Activated CD4-positive, alpha-beta T cell treated with anti-CD3 and anti-CD28 coated beads, Interleukin-2, amount 50 U/mL, for 16 hours (primary cell): ENCODE data around the gene PCBP1.
"Not testable (repeated sequence)": the region's sequence is repeated elsewhere in the genome, so short reads cannot be mapped to it uniquely, and the experiment has no call there.

Experiments used
- DNase-seq: peaks from one replicate; pipeline ENCODE4 v3.0.0-alpha.2; 2020

PCBP1 gene

DNA sequence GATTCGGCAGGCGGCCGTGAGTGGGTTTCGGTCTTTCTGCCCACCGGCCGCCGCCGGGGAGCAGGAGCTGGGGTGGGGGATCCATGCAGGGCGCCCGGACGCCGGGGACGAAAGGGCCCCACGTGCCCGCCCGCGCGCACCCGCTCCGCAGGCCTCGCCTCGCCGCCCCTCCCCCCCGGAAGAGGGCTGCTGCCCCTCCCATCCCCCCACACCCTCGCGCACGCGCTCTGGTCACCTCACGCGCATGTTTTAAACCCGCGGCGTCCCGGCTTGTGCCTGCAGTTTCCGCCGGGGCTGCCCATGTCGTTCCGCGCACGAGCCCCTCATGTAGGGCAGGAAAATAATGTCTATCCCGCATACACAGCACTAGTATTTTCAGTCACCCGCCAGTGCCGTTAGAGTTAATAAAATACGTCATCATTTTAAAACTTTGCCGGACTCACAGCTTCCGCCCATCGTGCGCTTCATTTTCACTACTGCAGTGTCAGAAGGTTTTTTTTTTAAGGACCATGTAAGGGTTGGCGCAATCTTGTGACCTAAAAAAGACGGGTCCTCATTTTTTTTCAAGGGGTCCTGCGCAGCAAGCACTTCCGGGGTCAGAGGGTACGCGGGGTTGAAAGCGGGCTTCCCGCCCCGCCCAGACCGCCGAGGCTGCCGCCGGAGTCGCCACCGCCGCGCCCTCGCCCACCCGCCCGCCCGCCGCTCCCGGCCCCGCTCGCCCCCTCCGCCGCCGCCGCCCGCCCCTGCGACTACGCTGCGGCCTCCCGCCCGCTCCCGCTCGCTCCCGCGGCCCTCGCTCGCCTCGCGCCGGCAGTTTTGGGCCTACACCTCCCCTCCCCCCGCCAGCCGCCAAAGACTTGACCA lies at the start of gene PCBP1:
TSS of gene PCBP1 (plus strand) at position 640 of the 864 bp plus-strand sequence. CDS start 267 bp downstream, outside the sequence.
- peak; percentile 96 for DNase-seq

DNA sequence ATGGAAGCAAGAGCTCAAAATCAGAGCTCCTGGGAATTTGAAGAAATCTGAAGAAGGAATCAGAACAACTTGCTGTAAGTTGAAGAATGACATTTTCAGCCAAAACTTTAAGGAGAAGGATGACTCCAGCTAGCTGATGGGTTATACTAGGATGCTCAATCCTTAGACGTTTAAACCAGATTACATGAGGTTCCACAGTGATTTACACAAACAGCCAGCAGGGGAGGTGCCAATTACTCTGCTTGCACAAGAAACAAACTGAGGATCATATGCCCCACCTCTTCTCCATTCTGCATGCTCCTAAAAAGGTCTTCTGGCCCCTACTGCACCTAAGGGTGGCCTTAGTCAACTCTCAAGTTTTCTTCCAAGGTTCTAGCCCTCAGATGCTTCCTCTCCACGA lies 47.9 kb upstream of the PCBP1 start:
- DNase-seq: no peak

DNA sequence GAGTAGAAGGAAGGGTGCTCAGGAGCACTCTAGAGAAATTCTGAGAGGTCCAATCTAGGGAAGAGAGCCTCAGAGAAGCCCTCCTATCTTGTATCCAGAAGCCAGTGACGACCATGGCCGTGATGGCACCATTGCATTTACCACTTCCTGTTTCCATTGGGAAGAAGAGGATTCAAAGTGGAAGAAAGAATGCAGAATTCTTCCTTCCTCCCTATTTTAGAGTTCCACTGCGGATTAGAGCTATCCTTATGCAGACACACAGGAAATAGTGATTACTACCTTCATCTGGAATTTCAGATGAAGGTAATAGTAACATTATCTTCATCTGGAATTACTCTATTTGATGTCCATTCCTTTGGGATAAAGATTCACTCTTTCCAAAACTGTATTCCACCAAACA lies 45.6 kb upstream of the PCBP1 start:
- no peak for DNase-seq

DNA sequence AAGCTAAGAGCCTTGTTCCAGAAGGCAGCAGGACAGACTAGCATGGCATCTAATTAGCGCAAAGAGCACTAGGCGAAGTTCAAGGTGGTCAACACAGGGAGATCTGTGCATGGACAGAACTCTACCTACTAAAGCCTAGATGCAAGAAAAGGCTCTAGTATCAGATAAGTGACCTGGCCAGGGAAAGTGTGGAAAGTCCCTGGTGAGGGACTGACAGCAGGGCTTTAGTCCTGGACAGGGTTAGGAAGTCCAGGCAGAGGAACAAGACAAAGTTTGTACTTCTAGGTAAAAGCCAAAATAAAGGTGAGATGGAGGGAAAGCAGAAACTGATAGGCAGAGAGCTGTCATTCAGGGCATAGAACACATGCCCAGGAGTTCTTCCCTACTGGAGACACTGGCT lies 45.0 kb upstream of the PCBP1 start:
- DNase-seq: no peak

DNA sequence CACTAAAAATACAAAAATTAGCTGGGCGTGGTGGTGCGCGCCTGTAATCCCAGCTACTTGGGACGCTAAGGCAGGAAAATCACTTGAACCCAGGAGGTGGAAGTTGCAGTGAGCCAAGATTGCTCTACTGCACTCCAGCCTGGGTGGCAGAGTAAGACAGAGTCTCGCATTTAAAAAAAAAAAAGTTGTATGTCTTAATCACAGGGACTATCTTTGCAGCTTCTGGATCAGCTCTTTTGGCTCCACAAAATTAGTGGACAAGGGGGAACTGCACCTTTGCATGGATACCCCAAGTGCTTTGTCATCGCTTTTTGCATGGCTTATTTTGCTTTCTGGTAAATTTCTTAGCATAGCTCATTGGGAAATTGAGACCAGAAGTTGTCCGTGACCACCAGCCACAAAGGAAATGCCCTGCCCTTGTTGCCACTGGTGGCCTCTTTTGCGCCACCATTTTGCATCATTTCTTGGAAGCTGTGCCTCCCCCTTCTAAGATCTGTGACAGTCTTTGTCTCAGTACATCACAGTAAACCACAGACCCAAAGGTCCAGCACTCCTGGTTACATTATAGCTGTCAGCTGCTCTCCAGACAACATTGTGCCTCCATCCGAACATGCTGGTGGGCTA lies 43.9 kb upstream of the PCBP1 start:
- peak; percentile 67 for DNase-seq

DNA sequence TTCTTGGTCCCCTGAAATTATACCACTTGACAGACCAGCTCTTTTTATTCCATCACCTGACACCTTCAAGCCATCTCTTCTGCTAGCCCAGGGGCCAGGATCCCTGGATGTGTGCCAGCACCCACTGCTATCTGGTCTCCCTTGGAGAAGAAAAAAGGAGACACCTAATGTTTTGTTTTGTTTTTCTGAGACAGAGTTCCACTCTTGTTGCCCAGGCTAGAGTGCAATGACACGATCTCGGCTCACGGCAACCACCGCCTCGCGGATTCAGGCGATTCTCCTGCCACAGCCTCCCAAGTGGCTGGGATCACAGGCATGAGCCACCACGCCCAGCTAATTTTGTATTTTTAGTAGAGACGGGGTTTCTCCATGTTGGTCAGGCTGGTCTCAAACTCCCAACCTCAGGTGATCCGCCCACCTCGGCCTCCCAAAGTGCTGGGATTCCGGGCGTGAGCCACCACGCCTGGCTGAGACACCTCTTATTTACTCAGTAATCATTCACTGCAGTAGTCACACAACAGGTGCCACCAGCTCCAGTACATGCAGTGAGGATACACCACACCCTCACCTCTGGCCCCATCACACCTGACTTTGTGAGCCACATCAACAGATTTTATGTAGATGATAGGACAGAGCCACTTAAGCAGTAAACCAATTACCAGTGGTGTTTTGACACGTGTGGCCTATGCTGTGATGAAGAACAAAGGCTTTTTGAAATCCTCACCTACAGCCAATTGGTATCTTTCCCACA lies 42.8 kb upstream of the PCBP1 start:
- no peak for DNase-seq

DNA sequence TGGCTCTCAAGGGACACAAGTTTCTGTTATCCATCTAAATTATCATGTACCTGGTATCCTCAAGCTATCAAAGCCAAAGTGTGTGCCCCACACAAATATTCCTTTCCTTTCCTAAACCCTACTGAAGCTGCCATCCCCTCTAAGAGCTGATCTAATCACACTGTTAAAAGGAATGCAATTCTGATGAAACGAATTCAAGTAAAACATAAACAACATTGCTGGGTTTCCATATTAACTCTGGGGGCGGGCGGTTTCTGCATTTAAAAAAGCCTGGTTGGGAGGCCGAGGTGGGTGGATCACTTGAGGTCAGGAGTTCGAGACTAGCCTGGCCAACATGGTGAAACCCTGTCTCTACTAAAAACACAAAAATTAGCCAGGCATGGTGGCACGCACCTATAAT lies 41.9 kb upstream of the PCBP1 start:
- no peak for DNase-seq

DNA sequence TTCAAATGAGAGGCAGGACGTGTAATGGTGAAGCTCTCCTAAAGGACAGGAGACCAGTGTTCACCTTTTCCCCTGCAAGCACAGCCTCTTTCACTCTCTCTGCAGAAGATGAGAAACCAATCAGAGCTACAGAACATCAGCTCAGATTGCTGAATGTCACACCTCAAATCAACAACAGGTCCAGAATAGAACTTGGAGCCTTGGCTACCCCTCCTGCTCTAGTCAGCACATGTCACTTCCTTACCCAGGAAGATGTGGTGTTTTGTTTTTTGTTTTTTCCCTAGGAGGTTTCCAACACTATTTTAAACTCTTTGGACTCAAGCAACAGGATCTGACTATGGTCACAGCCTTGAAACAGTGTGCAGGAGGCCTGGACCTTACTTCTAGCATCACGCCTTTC lies 41.3 kb upstream of the PCBP1 start:
- no peak for DNase-seq

DNA sequence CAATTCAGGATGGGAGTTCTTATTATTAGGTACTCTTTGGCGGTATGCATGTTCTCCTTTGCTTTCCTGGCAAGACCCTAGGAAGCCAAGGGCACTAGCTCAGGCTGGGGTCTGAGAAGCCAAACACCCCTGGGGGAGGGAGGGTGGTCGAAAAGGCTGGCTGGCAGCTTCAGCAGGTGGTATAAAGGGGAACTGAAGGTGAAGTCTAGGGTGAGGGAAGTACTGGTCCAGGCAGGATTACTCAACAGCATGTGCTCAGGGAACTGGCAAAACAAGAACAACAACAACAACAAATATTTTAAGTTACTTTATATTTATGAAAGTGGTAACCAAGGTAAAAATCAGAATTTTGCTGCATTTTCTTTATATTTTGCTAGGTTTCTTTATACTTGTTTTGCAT lies 40.7 kb upstream of the PCBP1 start:
- DNase-seq: no peak

DNA sequence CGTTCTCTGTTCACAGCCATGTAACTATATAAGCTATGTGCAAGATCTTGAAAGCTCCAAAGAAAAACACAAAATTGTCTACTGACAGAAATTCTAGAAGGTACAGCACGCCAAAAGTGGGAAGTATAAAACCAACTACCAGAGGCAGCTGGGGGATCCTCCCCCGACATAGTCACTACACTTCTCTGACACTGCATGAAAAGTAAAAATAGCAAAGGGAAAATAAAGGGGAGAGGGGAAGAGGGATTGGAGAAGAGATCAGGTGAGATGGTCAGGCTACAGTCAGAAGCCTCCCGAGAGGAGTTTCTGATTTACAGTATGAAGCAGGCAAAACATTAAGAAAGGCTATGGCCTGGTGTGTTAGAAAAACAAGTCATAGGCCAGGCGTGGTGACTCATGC lies 39.8 kb upstream of the PCBP1 start:
- no peak for DNase-seq

DNA sequence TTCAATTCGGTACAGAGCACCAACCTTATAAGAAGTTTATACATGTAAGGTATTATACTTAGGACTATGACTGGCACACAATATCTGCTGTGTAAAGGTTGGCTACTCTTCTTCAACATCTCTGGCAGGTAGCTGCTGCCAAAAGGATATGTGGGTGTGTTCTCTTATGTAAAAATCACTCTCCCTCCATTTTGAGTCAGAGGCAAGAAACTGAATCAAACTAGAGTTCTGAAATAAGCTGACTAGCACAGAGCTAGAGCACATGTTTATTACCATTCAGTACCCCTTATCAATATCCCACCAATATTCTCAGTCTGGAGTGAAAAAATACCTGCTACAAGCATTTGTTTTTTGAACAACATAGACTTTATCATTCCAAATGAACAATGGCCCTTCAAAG lies 38.0 kb upstream of the PCBP1 start:
- no peak for DNase-seq

DNA sequence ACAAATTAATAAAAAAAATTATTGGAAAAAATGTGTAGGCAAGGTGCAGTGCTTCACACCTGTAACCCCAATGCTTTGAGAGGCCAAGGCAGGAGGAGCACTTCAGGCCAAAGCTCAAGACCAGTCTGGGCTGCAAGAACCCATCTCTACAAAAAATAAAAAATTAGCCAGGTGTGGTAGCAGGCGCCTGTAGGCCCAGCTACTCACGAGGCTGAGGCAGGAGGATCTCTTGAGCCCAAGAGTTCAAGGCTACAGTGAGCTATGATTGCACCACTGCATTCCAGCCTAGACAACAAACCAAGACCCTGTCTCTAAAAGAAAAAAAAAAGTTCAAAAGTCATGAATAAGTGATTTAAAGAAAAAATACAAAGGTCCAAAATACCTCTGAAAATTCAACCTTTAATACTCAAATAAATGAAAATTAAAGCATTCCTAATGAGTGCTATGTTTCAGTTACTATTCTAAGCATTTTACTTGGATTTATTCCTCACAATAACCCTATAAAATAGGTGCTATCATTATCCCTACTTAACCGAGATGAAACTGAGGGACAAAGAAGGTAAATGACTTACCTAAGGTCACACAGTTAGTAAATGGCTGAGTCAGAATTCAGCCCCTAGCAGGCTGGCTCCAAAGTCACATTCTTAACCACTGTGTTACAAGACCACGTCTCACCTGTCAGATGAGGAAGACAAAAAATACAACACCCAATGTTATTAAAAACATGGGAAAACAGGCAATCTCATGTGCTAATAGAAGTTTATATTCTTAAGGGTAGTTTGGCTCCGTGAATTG lies 36.4 kb upstream of the PCBP1 start:
- DNase-seq: no peak

DNA sequence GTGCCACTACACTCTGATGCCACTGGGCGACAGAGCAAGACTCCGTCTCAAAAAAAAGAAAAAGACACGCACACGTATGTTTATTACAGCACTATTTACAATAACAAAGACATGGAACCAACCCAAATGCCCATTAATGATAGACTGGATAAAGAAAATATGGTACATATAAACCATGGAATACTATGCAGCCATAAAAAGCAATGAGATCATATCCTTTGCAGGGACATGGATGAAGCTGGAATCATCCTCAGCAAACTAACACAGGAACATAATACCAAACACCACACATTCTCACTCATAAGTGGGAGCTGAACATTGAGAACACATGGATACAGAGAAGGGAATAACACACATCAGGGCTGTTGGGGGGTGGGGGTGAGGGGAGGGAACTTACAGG lies 32.0 kb upstream of the PCBP1 start:
- DNase-seq: not testable (repeated sequence)

DNA sequence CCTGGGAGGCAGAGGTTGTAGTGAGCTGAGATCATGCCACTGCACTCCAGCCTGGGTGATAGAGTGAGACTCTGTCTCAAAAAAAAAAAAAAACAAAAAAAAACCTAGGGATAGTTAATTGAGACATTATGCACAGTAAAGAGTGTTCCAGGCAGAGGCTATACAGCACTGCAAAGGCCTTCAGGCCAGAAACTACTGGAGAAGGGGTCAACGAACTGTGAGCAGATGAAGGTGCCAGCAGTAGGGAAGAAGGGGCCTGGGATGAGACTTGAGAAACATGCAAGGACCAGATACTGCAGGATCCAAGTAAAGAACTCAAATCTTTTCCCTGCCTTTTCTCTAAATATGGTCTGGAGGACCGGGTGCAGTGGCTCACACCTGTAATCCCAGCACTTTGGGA lies 26.0 kb upstream of the PCBP1 start:
- DNase-seq: no peak

DNA sequence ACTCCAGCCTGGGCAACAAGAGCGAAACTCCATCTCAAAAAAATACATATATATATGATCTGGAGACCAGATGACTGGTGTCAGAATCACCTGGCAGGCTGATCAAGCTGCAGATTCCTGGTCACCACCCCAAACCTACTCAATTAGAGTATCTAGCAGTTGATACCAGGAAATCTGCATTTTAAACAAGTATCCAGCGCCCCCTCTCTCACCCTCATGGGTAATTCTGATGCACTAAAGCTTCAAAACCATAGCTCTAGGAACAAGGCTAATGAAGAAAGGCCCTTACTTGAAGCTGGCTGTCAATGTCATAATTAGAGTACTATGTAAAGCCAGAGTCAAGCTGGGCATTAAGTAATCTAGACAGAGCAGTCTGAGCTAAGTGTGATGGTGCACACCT lies 25.0 kb upstream of the PCBP1 start:
- no peak for DNase-seq

DNA sequence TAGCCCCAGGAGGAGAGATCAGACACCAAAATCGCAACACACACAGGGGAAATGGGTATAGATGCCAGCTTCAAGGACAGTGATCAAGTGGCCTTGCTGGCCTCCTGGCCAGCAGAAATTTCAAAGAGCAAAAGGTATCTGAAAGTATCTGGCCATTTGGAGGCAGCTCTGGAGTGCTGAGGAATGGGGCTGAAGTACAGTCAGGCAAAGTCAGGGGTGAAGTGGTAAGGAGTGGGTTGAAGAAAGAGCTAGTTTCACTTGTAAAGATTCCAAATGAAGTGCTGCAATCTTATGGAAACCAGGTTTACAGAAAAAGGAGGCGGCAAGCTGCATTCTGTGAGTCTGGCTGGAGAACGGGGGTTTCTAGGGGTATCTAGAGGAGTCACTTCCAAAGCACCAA lies 19.2 kb upstream of the PCBP1 start:
- DNase-seq: no peak

DNA sequence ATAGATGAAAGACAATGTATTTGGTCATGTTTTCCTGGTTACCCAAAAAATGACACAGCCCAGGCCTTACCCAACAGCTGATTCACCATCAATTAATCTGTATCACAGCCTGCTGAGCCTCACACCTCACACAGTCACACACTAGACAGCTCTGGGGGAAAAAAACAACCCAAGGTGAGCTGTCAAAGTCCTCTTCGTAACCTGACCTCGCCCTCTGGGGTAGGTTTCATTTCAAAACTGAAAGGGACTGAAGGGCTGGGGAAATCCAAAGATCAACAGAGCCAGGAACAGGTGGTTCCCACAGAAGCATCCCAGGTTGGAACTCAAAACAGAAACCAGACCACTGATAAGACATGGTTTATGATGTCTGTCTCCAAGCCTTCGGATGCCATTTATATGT lies 18.2 kb upstream of the PCBP1 start:
- DNase-seq: peak; percentile 86

DNA sequence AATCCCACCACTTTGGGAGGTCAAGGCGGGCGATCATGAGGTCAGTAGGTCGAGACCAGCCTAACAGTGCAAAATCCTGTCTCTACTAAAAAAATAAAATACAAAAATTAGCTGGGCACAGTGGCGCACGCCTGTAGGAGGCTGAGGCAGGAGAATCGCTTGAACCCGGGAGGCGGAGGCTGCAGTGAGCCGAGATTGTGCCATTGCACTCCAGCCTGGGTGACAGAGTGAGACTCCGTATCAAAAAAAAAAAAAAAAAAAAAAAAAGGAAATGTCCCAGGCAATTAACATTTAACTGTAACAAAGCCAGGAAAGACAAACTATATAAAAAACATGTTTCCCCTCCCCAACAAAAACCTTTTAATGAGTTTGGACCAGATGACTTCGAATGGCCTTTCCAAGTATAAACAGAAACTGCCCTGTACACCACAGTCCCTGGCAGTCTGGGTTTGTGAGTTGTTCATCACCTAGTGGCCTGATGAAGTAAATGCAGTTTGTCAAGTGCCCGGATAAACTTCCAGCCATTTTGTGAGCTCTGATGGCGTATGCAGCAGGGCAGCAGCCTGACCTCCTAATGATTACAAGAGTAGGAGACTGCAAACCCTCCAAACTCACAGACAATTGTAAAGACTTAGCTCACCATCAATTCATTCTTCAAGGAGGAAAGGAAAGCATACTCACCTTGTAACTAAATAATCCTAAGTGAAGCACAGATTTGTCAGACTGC lies 16.6 kb upstream of the PCBP1 start:
- peak; percentile 83 for DNase-seq

DNA sequence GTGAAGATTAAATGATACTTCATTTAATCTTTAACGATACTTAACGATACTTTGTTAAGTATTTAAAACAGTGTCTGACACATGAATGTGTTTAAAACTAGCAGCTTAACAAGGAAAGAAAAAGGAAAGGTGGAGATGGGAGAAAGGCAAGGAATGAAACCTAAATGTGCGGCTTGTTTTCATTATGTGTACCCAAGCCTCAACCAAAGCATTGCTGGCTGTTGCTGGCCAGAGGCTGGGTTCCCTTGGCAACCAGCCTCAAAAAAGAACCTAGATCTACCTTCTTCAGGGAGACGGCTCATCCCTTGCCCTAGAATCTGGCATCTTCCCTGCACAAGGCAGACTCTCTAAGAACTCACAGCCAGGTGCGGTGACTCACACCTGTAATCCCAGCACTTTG lies 13.8 kb upstream of the PCBP1 start:
- no peak for DNase-seq

DNA sequence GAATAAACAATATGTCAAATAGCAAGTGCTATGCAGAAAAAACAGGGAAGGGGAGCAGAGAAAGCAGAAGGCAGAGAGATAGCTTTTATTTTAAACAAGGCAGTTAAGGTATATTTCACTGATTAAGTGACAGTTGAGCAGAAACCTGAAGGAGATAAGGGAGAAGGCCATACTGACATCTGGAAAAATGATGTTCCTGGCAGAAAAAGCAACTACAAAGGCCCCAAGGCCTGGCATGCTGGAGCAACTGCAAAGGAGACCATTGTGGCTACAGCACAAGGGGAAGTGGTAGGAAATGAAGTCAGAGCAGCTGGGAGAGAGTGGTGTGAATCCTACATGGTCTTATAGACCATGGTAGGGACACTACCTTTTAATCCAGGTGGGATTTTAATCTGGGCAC lies 8.9 kb upstream of the PCBP1 start:
- DNase-seq: no peak

DNA sequence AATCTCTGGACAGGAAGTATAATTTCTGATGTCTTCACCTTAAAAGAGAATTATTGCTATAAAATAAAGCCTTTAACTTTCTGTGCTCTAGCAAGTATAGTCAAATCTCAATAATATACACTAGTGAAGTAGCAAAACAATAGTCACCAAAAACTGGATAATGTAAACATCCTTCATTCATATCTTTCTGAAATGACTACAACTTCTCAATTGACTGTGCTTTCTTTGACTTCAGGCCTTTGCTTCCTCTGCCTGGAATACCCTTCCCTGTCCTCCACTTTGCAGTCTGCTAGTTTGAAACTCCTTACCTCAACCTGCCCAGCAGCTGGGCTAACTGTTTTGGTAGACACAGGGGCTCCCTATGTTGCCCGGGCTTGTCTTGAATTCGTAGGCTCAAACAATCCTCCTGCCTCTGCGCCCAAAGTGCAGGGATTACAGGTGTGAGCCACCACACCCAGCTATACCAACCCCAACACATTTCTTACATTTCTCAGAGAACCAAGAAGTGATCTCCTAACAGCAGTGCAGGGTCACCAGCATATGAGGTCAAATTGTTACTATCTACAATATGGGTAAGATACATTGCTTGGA lies 6.6 kb upstream of the PCBP1 start:
- DNase-seq: no peak

DNA sequence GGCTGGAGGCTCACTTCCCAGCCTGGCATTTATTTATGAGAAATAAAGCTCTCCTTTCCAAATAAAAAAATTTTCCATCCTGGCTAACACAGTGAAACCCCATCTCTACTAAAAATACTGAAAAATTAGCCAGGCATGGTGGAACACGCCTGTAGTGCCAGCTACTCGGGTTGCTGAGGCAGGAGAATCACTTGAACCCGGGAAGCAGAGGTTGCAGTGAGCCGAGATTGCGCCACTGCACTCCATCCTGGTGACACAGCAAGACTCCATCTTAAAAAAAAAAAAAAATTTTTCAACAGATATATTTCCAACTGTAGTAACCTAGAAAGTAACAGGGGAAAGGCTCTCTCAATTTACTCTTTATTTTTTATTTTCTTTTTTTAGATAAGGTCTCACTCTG lies 6.1 kb upstream of the PCBP1 start:
- no peak for DNase-seq
